GM12875 (cell line): Measurements from ENCODE around the gene KLHL35.

Experiments
- H3K4me3 ChIP-seq: one replicate; pipeline ENCODE4 v1.5.1; 2011; ENCODE audit warnings: low read depth, low read length, control low read depth
- TF ChIP-seq, protein P1 (sequence below): IDR thresholded peaks from 2 replicates; pipeline ENCODE4 v1.5.1; 2011; ENCODE audit warnings: low read depth, mild to moderate bottlenecking, control low read depth, inconsistent platforms, low read length, moderate library complexity, borderline replicate concordance; ENCODE audit not compliant: insufficient read depth

KLHL35 gene

DNA sequence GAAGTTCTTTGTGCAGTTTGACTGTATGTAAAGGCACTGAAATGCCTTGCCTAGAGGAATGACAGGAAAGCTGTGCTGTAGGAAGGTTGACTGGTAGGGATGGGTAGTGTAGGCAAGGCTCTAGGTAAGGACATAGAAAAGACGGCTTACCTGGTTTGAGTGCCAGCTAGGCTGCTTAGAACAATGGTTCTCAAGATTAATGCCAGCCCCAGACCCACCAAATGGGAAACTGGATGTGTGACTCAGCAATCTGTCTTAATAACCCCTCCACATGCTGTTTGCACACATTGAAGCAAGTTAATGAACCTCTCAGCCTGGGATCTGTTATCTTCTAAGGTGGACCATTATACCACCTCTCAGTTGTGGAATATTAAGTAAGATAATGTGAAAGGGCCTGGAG is 30.0 kb downstream of the KLHL35 start:
- no peak overlapping the region for H3K4me3 ChIP-seq
- TF ChIP-seq, protein P1, sequence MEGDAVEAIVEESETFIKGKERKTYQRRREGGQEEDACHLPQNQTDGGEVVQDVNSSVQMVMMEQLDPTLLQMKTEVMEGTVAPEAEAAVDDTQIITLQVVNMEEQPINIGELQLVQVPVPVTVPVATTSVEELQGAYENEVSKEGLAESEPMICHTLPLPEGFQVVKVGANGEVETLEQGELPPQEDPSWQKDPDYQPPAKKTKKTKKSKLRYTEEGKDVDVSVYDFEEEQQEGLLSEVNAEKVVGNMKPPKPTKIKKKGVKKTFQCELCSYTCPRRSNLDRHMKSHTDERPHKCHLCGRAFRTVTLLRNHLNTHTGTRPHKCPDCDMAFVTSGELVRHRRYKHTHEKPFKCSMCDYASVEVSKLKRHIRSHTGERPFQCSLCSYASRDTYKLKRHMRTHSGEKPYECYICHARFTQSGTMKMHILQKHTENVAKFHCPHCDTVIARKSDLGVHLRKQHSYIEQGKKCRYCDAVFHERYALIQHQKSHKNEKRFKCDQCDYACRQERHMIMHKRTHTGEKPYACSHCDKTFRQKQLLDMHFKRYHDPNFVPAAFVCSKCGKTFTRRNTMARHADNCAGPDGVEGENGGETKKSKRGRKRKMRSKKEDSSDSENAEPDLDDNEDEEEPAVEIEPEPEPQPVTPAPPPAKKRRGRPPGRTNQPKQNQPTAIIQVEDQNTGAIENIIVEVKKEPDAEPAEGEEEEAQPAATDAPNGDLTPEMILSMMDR: no peak

DNA sequence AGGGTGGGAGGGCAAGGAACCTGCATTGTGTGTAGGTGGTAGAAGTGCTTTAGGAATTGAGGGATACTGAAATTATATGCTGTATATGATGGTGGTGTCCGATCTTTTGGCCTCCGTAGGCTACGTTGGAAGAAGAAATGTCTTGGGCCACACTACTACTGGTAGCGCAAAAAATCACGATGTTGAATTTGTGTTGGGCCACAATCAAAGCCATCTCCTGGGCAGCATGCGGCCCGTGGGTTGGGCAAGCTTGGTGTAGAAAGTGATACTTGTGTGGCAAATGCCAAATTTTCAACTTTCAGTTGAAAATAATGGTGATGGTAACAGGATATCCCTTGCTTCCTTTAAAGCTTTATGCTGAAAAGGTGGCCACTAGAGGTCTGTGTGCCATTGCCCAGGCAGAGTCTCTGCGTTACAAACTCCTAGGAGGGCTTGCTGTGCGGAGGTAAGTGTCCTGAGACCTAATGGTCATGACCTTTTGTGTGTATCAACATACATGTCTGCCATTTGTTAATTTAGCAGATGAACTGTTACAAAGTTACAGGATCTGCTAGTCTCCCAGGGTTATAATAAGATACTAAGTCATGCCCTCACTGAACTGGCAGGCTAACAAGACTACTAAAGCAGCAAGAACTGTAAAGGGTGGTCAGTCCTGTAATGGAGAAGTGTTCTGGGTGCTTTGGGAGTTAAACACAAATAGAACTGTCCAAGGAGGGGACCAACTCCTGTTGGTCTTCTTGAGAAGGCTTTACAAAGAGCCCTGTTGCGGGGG is 30.8 kb downstream of the KLHL35 start:
- TF ChIP-seq, protein P1: no peak
- no peak overlapping the region for H3K4me3 ChIP-seq

DNA sequence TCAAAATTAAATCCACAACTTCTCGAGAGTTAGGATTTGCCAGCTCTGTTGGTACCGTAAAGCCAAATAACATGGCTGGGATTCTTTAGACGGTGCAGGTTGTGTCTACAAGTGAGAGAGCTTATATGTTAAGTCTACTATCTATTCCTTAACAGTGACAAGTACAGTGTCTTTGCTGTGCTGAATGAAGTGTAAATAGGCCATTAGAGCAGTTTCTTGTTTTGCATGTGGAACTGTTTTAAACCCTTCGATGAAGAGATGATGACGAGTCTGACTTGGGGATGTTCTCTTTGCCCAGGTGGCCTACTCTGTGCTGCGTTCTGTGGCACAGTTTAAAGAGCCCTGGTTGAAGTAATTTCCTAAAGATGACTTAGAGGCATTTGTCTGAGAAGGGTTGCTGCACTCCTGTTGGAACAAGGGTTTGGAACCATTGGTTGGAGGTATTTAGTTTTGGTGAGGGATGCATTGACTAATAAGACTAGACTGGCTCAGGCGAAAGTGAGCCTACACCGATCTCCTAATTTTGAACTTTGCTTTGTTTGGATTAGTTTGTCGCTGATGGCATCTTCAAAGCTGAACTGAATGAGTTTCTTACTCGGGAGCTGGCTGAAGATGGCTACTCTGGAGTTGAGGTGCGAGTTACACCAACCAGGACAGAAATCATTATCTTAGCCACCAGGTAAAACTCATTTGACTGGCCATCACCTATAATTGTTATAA is 32.7 kb downstream of the KLHL35 start:
- peak overlapping the region; percentile 96 for H3K4me3 ChIP-seq
- TF ChIP-seq, protein P1: no peak

GRCh38 chr11:75399344-75400145 is 33.5 kb downstream of the KLHL35 start, which contains the start of gene RPS3:
TSS of gene RPS3 (plus strand) at chr11:75399518. CDS start at chr11:75399548, 30 bp downstream.
- TF ChIP-seq, protein P1: peak; percentile 9; the same call in 1 of the 2 replicates

GRCh38 chr11:75398906-75399305 is 34.1 kb downstream of the KLHL35 start:
- no peak overlapping the region for H3K4me3 ChIP-seq
- TF ChIP-seq, protein P1: no peak

More at GRCh38 chr11:75399344-75400145, 33.5 kb downstream of the KLHL35 start, which contains the start of gene RPS3:
- peak within 1 kb of the TSS; percentile 96 for H3K4me3 ChIP-seq

- TF ChIP-seq, protein P1: no peak
- no peak overlapping the region for H3K4me3 ChIP-seq
Measured at GRCh38 chr11:75394085-75394840, 38.7 kb downstream of the KLHL35 start.
